ENCODE measurements around the gene ACACA. TPM values are rescaled to one million over a fixed set of nuclear protein-coding genes. Genes with fewer than 3 reads are reported as not detected.
"Not testable (repeated sequence)": the region's sequence is repeated elsewhere in the genome, so short reads cannot be mapped to it uniquely, and the experiment has no call there.

The ACACA gene
- total and polyA plus RNA-seq, 12 donors = 18.2 to 112 (median 70.4) TPM

DNA sequence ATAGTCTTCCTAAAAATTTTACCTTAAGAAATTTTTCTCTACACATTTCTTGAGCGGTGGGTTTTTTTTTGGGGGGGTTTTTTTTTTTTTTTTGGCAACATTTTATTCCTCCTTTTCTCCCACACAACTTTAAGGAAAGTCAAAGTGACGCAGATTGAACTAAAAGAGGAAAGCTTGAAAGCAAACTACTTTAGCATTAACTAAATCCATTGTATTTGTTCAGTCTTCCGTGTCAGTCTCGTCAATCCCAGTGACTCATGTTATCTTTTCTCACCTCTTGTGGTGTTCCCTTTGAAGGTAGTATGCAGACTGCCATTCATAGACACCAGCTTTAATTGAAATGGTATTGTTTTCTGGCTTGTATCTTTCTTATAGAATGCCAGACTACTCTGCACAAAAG, 39.4 kb upstream of the ACACA start:
- Histone ChIP-seq H3K36me3 (replicated peaks in 1 of 2) (peaks cover 0 to 29% of the 10 kb centered on the region in 2 donors), H3K27me3 (no peaks in the 10 kb centered on the region), H3K27ac (no peak overlapping the region), H3K9me3 (replicated peaks in 1 of 3) (no peaks in the 10 kb centered on the region), H3K4me1 (replicated peaks in 1 of 2) (peaks cover 6 to 8% of the 10 kb centered on the region in 2 donors), H3K4me3 (no peak overlapping the region)
- DNase-seq = no peak
- TF ChIP-seq, protein P1, sequence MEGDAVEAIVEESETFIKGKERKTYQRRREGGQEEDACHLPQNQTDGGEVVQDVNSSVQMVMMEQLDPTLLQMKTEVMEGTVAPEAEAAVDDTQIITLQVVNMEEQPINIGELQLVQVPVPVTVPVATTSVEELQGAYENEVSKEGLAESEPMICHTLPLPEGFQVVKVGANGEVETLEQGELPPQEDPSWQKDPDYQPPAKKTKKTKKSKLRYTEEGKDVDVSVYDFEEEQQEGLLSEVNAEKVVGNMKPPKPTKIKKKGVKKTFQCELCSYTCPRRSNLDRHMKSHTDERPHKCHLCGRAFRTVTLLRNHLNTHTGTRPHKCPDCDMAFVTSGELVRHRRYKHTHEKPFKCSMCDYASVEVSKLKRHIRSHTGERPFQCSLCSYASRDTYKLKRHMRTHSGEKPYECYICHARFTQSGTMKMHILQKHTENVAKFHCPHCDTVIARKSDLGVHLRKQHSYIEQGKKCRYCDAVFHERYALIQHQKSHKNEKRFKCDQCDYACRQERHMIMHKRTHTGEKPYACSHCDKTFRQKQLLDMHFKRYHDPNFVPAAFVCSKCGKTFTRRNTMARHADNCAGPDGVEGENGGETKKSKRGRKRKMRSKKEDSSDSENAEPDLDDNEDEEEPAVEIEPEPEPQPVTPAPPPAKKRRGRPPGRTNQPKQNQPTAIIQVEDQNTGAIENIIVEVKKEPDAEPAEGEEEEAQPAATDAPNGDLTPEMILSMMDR (IDR thresholded peaks at IDR 0.05) = no peak
- TF ChIP-seq POLR2A (IDR thresholded peaks at IDR 0.05) = no peak
- 91 to 99% (median 95%) methylated on average over 4 of the region's 4 CpGs for WGBS, 4 donors
- intact Hi-C loops (cut with DNase I) = no loop called here

DNA sequence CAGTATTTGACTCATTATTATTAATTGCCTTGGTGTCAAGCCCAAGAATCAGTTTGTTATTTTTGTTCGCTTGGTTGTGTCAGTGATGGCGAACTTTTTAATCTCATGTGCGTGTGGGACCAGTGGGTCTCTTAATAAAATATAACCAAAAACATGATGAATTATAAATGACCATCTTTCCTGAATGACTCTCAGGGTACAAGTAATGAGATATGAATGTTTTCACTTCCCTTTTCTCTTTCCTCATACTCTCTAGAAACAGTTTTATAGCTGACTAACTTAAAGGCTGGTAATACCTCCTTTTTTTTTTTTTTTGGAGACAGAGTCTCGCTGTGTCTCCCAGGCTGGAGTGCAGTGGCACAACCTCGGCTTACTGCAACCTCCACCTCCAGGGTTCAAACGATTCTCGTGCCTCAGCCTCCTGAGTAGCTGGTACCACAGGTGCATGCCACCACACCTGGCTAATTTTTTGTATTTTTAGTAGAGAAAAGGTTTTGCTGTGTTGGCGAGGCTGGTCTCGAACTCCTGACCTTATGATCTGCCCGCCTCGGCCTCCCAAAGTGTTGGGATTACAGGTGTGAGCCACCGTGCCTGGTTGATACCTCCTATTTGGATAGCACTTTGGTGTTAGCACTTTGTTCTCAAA, 34.9 kb upstream of the ACACA start:
- H3K4me3 ChIP-seq; H3K27me3 ChIP-seq; intact Hi-C loops (cut with DNase I); DNase-seq; H3K27ac ChIP-seq; H3K4me1 ChIP-seq (replicated peaks in 1 of 2); H3K9me3 ChIP-seq (replicated peaks in 1 of 3): not testable (repeated sequence)
- peaks cover 0 to 58% of the 10 kb centered on the region in 2 donors for H3K36me3 ChIP-seq (replicated peaks in 1 of 2)
- WGBS, 4 donors = 85 to 96% (median 95%) methylated on average over 12 of the region's 12 CpGs

DNA sequence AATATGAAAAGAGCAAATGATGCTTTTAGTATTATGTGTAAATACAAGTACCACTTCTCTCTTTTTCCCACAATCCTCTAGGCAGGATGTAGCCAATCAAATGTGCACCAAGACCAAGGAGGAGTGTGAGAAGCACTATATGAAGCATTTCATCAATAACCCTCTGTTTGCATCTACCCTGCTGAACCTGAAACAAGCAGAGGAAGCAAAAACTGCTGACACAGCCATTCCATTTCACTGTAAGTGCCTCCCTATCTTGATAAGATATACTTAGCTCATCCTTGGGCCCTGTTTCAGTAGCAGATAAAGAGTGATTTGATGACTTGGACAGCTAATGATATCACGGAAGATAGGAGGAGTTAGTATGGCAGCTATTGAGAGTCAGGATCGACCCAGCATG, 33.8 kb upstream of the ACACA start:
- intact Hi-C loops (cut with DNase I) = no loop called here
- TF ChIP-seq, protein P1 (IDR thresholded peaks at IDR 0.05) = no peak
- no peak for TF ChIP-seq POLR2A (IDR thresholded peaks at IDR 0.05)
- Histone ChIP-seq H3K9me3 (replicated peaks in 1 of 3) (no peaks in the 10 kb centered on the region), H3K36me3 (replicated peaks in 1 of 2) (peaks cover 0 to 58% of the 10 kb centered on the region in 2 donors), H3K4me1 (replicated peaks in 1 of 2) (no peaks in the 10 kb centered on the region), H3K27ac (no peak overlapping the region), H3K27me3 (no peaks in the 10 kb centered on the region), H3K4me3 (no peak overlapping the region)
- WGBS, 4 donors = 43 to 81% (median 51%) methylated on average over 2 of the region's 2 CpGs
- no peak for DNase-seq

DNA sequence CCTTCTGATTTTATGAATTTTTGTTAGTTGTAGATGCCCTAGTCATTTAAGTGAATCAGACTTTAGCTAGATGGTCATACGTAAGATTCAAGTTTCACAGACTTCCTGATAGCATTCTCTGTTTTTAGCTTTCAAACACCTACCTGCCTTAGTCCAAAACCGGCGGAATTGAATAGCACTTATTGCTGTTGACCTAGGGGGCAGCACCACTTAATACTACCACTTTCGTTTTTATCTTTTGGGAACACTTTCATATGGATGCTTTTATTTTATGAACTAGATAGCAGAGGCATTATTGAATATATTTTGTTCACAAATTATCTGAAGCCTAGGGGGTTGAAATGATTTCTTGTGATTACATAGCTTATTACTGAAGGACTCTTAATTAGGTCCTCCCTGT, 31.5 kb upstream of the ACACA start:
- peaks cover 0 to 49% of the 10 kb centered on the region in 2 donors for H3K36me3 ChIP-seq (replicated peaks in 1 of 2)
- no peaks in the 10 kb centered on the region for H3K4me1 ChIP-seq (replicated peaks in 1 of 2)
- no peak overlapping the region for H3K4me3 ChIP-seq
- no peaks in the 10 kb centered on the region for H3K9me3 ChIP-seq (replicated peaks in 1 of 3)
- 67 to 77% (median 74%) methylated on average over 4 of the region's 4 CpGs for WGBS, 4 donors
- intact Hi-C loops (cut with DNase I) = no loop called here
- H3K27me3 ChIP-seq = no peaks in the 10 kb centered on the region
- no peak for DNase-seq
- H3K27ac ChIP-seq = no peak overlapping the region
- TF ChIP-seq, protein P1 (IDR thresholded peaks at IDR 0.05) = peak in 3 of 6 experiments; percentile 9 to 21 (median 12)
- no peak for TF ChIP-seq POLR2A (IDR thresholded peaks at IDR 0.05)

DNA sequence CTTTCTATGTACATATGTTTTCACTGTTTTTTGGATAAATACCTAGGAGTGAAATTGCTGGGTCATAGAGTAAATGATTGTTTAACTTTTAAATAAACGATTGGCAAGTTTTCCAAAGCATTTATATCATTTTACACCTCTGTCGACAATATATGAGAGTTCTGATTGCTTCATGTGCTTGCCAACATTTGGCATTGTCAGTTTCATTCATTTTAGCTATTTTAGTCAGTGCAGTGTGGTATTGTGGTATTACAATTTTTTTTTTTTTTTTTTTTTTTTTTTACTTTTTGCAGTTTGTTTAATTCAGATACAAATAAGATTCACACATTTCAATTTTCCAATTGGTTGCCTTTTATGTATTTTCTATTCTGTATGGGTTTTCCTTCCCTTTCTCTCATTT, 26.0 kb upstream of the ACACA start:
- Histone ChIP-seq H3K4me3 (no peak overlapping the region), H3K9me3 (replicated peaks in 1 of 3) (no peaks in the 10 kb centered on the region), H3K27ac (no peak overlapping the region), H3K4me1 (replicated peaks in 1 of 2) (no peaks in the 10 kb centered on the region), H3K27me3 (no peaks in the 10 kb centered on the region), H3K36me3 (replicated peaks in 1 of 2) (peaks cover 0 to 16% of the 10 kb centered on the region in 2 donors)
- intact Hi-C loops (cut with DNase I) = no loop called here
- DNase-seq = no peak
- 93 to 98% (median 95%) methylated on average over 2 of the region's 2 CpGs for WGBS, 4 donors
- no peak for TF ChIP-seq POLR2A (IDR thresholded peaks at IDR 0.05)
- TF ChIP-seq, protein P1 (IDR thresholded peaks at IDR 0.05) = no peak

Data from adrenal gland (tissue), 12 donors.